ENCODE results near the gene UNC13B. TPM values are rescaled to one million over a fixed set of nuclear protein-coding genes. Genes with fewer than 3 reads are reported as not detected.

Gene UNC13B
- total and polyA plus RNA-seq, 2 of the 13 experiments (the other 11 are each of a cell fraction or from before 2014, with no cell fraction given), result 14.0 to 18.3 TPM

- intact Hi-C loops (cut with micrococcal nuclease; ENCODE audit: unreplicated experiment) (no loop called here), in situ Hi-C loops (cut with HindIII; ENCODE audit: extremely low pct_ligation_motif_present, low pct_unique_long_range_greater_than_20kb) (loop anchor here (10.0 kb wide), 1 partner anchor 542 kb away; the partner anchor contains the start of genes CCDC107, RMRP and SIT1)
- H3K4me1 ChIP-seq (ENCODE audit: insufficient read depth, low read length), result peaks cover 48% of the 10 kb centered on the region
- TF ChIP-seq ZNF800 (CRISPR knock-in tag; IDR thresholded peaks at IDR 0.05) (no peak), ZNF772 (CRISPR knock-in tag; IDR thresholded peaks at IDR 0.05) (no peak), ZSCAN22 (CRISPR knock-in tag; IDR thresholded peaks at IDR 0.05) (no peak), ZMYM2 (CRISPR knock-in tag; IDR thresholded peaks at IDR 0.05) (no peak), RCOR2 (CRISPR knock-in tag; IDR thresholded peaks at IDR 0.05) (no peak), ZNF335 (CRISPR knock-in tag; IDR thresholded peaks at IDR 0.05) (no peak), KLF9 (CRISPR knock-in tag; IDR thresholded peaks at IDR 0.05; ENCODE audit: low read depth) (no peak), GFI1 (CRISPR knock-in tag; IDR thresholded peaks at IDR 0.05; ENCODE audit: borderline replicate concordance) (no peak), DPF2 (CRISPR knock-in tag; IDR thresholded peaks at IDR 0.05; ENCODE audit: borderline replicate concordance, low read depth) (no peak)
- WGBS (ENCODE audit: low lambda C conversion rate), result 29% methylated on average over 2 of the region's 3 CpGs
- FAIRE-seq (no peak), ATAC-seq (no peak), DNase-seq (ENCODE audit: low spot score) (no peak)
- peak overlapping the region; percentile 78 for H3K4me2 ChIP-seq (ENCODE audit: low read depth, low read length)
- no peaks in the 10 kb centered on the region for H3K9me3 ChIP-seq (ENCODE audit: low read length)
- no peak overlapping the region for H3K27ac ChIP-seq (ENCODE audit: extremely low read length, insufficient read depth, low read length)
- peak overlapping the region; percentile 2 for H2AFZ ChIP-seq (ENCODE audit: low read length)
- H4K20me1 ChIP-seq (ENCODE audit: insufficient read depth, low read length), result no peaks in the 10 kb centered on the region
- peak overlapping the region in 1 of 3 experiments; percentile 53; a peak in 1 of 6 replicates for H3K4me3 ChIP-seq (replicated peaks in 1 of 3; ENCODE audit: insufficient read depth in 1 of 3, low read depth in 2 of 3, low read length in 3 of 3)
- no TSS peak for BruUV-seq (replicated peaks)
- H3K36me3 ChIP-seq (replicated peaks in 1 of 2; ENCODE audit: control insufficient read depth in 1 of 2, insufficient read depth in 2 of 2, low read length in 2 of 2), result no peaks in the 10 kb centered on the region
- H3K79me2 ChIP-seq (ENCODE audit: insufficient read depth, low read length), result no peaks in the 10 kb centered on the region
- CTCF ChIA-PET (ENCODE audit: low intra/inter-chr PET ratio, low total read pairs), result no interaction called here
- POLR2A ChIA-PET, result interaction anchor here (0.8 to 2.5 kb wide), 6 partner anchors 10 to 145 kb away, joined by 3 to 17 read pairs (median 7); partner anchors contain the start of genes FANCG, PIGO, STOML2 and UNC13B
- H3K9ac ChIP-seq (ENCODE audit: insufficient read depth, low read depth, low read length), result 0 out of 2 replicates have a peak overlapping the region, but pooled peaks have one; percentile 16
- no peaks in the 10 kb centered on the region; a peak in 1 of 5 replicates for H3K27me3 ChIP-seq (ENCODE audit: control insufficient read depth in 1 of 2, insufficient read depth in 2 of 2, low read length in 2 of 2)
Measured at GRCh38 chr9:35112257-35113020, 49.4 kb upstream of the UNC13B start.
